ENCODE data around the gene MYLK. TPM values are rescaled to one million over a fixed set of nuclear protein-coding genes. Genes with fewer than 3 reads are reported as not detected.

The MYLK gene
- total and polyA plus RNA-seq, 2 of the 4 experiments (the other 2 are of a cell fraction): 299 to 484 TPM

GRCh38 chr3:123725652-123726400, 158.3 kb downstream of the MYLK start:
- Histone ChIP-seq H2AK9ac (replicated peaks; ENCODE audit: low read depth, low read length, poor library complexity) (no peak overlapping the region), H2BK20ac (ENCODE audit: low read depth, low read length) (peak overlapping the region; percentile 33), H4K20me1 (ENCODE audit: insufficient read depth, low read length) (no peaks in the 10 kb centered on the region), H3K18ac (ENCODE audit: low read depth, low read length) (no peak overlapping the region), H2AK5ac (ENCODE audit: low read depth, low read length) (peak overlapping the region; percentile 29), H2BK120ac (ENCODE audit: low read depth, low read length) (peak overlapping the region; percentile 91), H3K9ac (ENCODE audit: low read depth, low read length) (no peak overlapping the region), H3K4me2 (ENCODE audit: low read depth, low read length) (no peak overlapping the region), H3K4ac (ENCODE audit: low read depth, low read length) (peak overlapping the region; percentile 9), H4K5ac (ENCODE audit: low read depth, low read length) (peak overlapping the region; percentile 30), H3K9me3 (ENCODE audit: control insufficient read depth, insufficient read depth, low read length) (no peaks in the 10 kb centered on the region), H3K36me3 (ENCODE audit: control insufficient read depth, insufficient read depth, low read length) (peaks cover 47% of the 10 kb centered on the region), H2BK5ac (ENCODE audit: low read depth, low read length, poor library complexity, severe bottlenecking) (peak overlapping the region; percentile 38), H3K56ac (ENCODE audit: extremely low read depth, insufficient read depth, low read length) (no peak overlapping the region), H4K8ac (ENCODE audit: low read depth in 2 of 2, low read length in 2 of 2) (peak overlapping the region in 1 of 2 experiments; percentile 31; a peak in 1 of 4 replicates), H3K27me3 (ENCODE audit: control insufficient read depth, insufficient read depth, low read length) (no peaks in the 10 kb centered on the region), H3K4me3 (ENCODE audit: insufficient read depth, low read depth, low read length) (no peak overlapping the region), H3K14ac (replicated peaks; ENCODE audit: low read depth, low read length) (no peak overlapping the region), H2AFZ (replicated peaks; ENCODE audit: low read length, poor library complexity) (no peak overlapping the region), H4K91ac (ENCODE audit: insufficient read depth, low read depth, low read length) (peak overlapping the region; percentile 30), H3K27ac (ENCODE audit: insufficient read depth, low read length) (peak overlapping the region; percentile 17; the same call in 1 of the 2 replicates), H3K79me1 (ENCODE audit: low read depth in 1 of 2, low read length in 2 of 2) (peaks cover 32 to 55% of the 10 kb centered on the region in 2 experiments), H3K23ac (ENCODE audit: low read depth, low read length) (no peak overlapping the region), H3K9me1 (ENCODE audit: insufficient read depth, low read length) (peaks cover 5% of the 10 kb centered on the region), H2BK15ac (ENCODE audit: low read depth, low read length) (no peak overlapping the region; the same call in 2 of the 3 replicates), H3K4me1 (ENCODE audit: control insufficient read depth, insufficient read depth, low read length) (peaks cover 14% of the 10 kb centered on the region)
- in situ Hi-C loops (cut with MboI; ENCODE audit: low sequenced_read_pairs) (no loop called here), dilution Hi-C loops (cut with HindIII; ENCODE audit: low sequenced_read_pairs, unreplicated experiment) (no loop called here), intact Hi-C loops (cut with micrococcal nuclease) (loop anchor here (5.0 kb wide), 1 partner anchor 156 kb away; the partner anchor contains the start of gene MYLK)
- DNase-seq (no peak), ATAC-seq (ENCODE audit: low read depth) (no peak)
- POLR2A ChIA-PET (ENCODE audit: unreplicated experiment): interaction anchor here (0.9 kb wide), 1 partner anchor 24 kb away, joined by 3 read pairs; no protein-coding TSS in a partner anchor
- CTCF ChIA-PET: no interaction called here
- TF ChIP-seq, protein P1, sequence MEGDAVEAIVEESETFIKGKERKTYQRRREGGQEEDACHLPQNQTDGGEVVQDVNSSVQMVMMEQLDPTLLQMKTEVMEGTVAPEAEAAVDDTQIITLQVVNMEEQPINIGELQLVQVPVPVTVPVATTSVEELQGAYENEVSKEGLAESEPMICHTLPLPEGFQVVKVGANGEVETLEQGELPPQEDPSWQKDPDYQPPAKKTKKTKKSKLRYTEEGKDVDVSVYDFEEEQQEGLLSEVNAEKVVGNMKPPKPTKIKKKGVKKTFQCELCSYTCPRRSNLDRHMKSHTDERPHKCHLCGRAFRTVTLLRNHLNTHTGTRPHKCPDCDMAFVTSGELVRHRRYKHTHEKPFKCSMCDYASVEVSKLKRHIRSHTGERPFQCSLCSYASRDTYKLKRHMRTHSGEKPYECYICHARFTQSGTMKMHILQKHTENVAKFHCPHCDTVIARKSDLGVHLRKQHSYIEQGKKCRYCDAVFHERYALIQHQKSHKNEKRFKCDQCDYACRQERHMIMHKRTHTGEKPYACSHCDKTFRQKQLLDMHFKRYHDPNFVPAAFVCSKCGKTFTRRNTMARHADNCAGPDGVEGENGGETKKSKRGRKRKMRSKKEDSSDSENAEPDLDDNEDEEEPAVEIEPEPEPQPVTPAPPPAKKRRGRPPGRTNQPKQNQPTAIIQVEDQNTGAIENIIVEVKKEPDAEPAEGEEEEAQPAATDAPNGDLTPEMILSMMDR (conservative IDR thresholded peaks at IDR 0.05; ENCODE audit: low read depth, low read length): 0 out of 2 replicates have a peak, but pooled peaks have one; percentile 12
- no peak for TF ChIP-seq RFX5 (IDR thresholded peaks at IDR 0.05; ENCODE audit: low read depth, low read length)
- BruUV-seq (replicated peaks): no TSS peak
- WGBS, 2 experiments (ENCODE audit: extremely low coverage in 2 of 2, insufficient read length in 1 of 2): 100% methylated on average over 2 of the region's 11 CpGs; no CpG with 5 or more reads in 1 of the 2 experiments

Data from IMR-90 (cell line).